Smooth muscle cell (in vitro differentiated cells): ENCODE data around the gene BRD3. TPM values are rescaled to one million over a fixed set of nuclear protein-coding genes. Genes with fewer than 3 reads are reported as not detected.

Experiments
- DNase-seq: peaks from one replicate; lab custom pipeline; 2025; ENCODE audit not compliant: unreplicated experiment; lab: John Stamatoyannopoulos, UW
- H2AFZ ChIP-seq: fragments of 200-600 bp; sonication (generic); 2 replicates; pipeline ENCODE4 v1.6.0; 2016; ENCODE audit warnings: antibody characterized with exemption, low read depth, mild to moderate bottlenecking
- H3F3A ChIP-seq: fragments of 200-600 bp; sonication (generic); 2 replicates; pipeline ENCODE4 v1.6.0; 2017; ENCODE audit warnings: antibody characterized with exemption, low read depth
- H3K27ac ChIP-seq: fragments of 200-600 bp; sonication (generic); 2 replicates; pipeline ENCODE4 v1.5.1; 2016; ENCODE audit warnings: low read depth, mild to moderate bottlenecking
- H3K27me3 ChIP-seq: fragments of 200-600 bp; sonication (generic); 2 replicates; pipeline ENCODE4 v1.6.1; 2016; ENCODE audit warnings: low read depth, mild to moderate bottlenecking
- H3K36me3 ChIP-seq: fragments of 200-600 bp; sonication (generic); 2 replicates; pipeline ENCODE4 v1.5.1; 2016; ENCODE audit warnings: low read depth
- H3K4me1 ChIP-seq: fragments of 200-600 bp; sonication (generic); 2 replicates; pipeline ENCODE4 v1.5.1; 2016; ENCODE audit warnings: low read depth
- H3K4me2 ChIP-seq: fragments of 200-600 bp; sonication (generic); 2 replicates; pipeline ENCODE4 v1.6.0; 2016; ENCODE audit warnings: mild to moderate bottlenecking
- H3K4me3 ChIP-seq: fragments of 200-600 bp; sonication (generic); 2 replicates; pipeline ENCODE4 v1.5.1; 2016; ENCODE audit warnings: mild to moderate bottlenecking
- H3K79me2 ChIP-seq: fragments of 200-600 bp; sonication (generic); 2 replicates; pipeline ENCODE4 v1.6.0; 2016; ENCODE audit warnings: low read depth, mild to moderate bottlenecking
- H3K9ac ChIP-seq: fragments of 200-600 bp; sonication (generic); 2 replicates; pipeline ENCODE4 v1.6.0; 2016; ENCODE audit warnings: low read depth
- H3K9me3 ChIP-seq: fragments of 200-600 bp; sonication (generic); replicated peaks from 2 replicates; pipeline ENCODE4 v1.5.1; 2016; ENCODE audit warnings: low read depth
- H4K20me1 ChIP-seq: fragments of 200-600 bp; sonication (generic); 2 replicates; pipeline ENCODE4 v1.6.0; 2016; ENCODE audit warnings: low read depth
- WGBS: methylation state at CpG from one replicate; pipeline ENCODE4 v1.1.7; 2016; ENCODE audit warnings: low lambda C conversion rate; 5-methylcytosine and 5-hydroxymethylcytosine counted together
- polyA plus RNA-seq: library from polyadenylated mRNA; unstranded; fragments of >200 nt; fragmentation: Nextera tagmentation; extraction: Ambion mirVana; gene quantifications from 2 replicates; pipeline ENCODE4 v1.2.1, GENCODE V29; 2016
- total RNA-seq: library from RNA; depleted of rRNA; stranded (reverse); fragments of >200 nt; gene quantifications from 2 replicates; pipeline ENCODE4 v1.2.3, GENCODE V29; 2014
- TF ChIP-seq, protein P1 (sequence below): fragments of 200-600 bp; sonication (generic); IDR thresholded peaks from 2 replicates; pipeline ENCODE4 v1.5.1; 2017; ENCODE audit warnings: borderline replicate concordance, mild to moderate bottlenecking, antibody characterized with exemption; ENCODE audit not compliant: insufficient read depth, poor library complexity, severe bottlenecking

The BRD3 gene
- 6.8 and 9.2 TPM in 2 replicates for total RNA-seq
- 28.8 and 34.1 TPM in 2 replicates for polyA plus RNA-seq

DNA sequence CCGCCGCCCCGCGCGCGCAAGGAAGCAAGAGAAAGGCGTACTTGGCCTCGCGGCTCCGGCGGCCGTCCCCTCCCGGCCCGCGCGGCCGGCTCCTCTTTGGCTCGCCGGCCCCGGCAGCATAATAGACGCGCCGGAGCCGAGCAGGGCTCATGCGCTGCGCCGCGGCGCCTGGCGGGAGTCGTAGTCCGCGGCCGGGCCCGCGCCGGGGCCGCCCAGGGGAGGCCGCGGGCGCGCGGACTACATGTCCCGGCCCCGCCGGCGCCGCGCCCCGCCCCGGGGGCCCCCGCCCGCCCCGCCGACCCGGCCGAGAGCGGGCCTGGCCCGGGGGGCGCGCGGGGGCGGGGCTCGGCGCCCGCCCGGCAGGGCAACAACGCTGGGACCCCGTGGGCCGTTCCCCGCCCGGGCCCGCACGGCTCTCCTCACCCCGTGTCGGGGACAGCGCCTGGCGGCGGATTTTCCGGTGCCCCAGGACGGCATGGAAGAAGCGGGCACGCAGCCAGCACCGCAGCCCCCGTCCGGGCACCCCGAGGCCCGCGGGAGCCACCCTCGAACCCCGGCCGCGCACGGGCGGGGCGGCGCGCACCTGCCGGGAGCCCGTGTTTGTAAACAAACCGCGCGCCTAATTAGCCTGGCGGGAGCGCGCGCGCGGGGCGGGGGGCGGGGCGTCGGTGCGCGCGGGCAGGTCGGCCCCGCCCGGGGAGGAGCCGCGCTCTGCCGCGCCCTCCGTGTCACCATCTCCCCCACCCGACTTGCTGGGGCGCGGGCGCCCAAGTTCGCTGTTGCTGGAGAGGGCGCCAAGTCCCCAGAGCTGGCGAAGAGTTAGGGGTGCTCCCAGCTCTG is at the start of gene BRD3:
TSS of gene BRD3 (minus strand) at position 123 of the 840 bp plus-strand sequence. CDS start 14,549 bp downstream, outside the sequence.
- peak within 1 kb of the TSS; percentile 6 for H3K27ac ChIP-seq
- WGBS = 1% methylated on average over 44 of the region's 131 CpGs

DNA sequence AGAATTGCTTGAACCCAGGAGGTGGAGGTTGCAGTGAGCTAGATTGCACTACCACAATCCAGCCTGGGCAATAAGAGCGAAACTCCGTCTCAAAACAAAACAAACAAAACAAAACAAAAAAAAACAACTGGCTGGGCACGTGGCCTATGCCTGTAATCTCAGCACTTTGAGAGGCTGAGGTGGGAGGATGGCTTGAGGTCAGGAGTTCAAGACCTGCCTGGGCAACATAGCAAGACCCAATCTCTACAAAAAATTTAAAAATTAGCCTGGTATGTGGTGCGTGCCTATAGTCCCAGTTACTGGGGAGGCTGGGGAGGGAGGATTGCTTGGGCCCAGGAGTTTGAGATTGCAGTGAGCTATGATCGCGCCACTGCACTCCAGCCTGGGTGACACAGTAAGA is 44.7 kb upstream of the BRD3 start:
- Histone ChIP-seq H2AFZ (no peak overlapping the region), H3K9me3 (no peaks in the 10 kb centered on the region), H3K4me1 (no peaks in the 10 kb centered on the region), H3K36me3 (no peaks in the 10 kb centered on the region), H4K20me1 (no peaks in the 10 kb centered on the region), H3K27me3 (no peaks in the 10 kb centered on the region), H3K4me2 (no peak overlapping the region), H3K79me2 (no peaks in the 10 kb centered on the region), H3K27ac (no peak overlapping the region), H3K4me3 (no peak overlapping the region), H3F3A (no peaks in the 10 kb centered on the region), H3K9ac (no peak overlapping the region)
- no peak for DNase-seq
- WGBS = 94% methylated on average over 6 of the region's 6 CpGs
- TF ChIP-seq, protein P1, sequence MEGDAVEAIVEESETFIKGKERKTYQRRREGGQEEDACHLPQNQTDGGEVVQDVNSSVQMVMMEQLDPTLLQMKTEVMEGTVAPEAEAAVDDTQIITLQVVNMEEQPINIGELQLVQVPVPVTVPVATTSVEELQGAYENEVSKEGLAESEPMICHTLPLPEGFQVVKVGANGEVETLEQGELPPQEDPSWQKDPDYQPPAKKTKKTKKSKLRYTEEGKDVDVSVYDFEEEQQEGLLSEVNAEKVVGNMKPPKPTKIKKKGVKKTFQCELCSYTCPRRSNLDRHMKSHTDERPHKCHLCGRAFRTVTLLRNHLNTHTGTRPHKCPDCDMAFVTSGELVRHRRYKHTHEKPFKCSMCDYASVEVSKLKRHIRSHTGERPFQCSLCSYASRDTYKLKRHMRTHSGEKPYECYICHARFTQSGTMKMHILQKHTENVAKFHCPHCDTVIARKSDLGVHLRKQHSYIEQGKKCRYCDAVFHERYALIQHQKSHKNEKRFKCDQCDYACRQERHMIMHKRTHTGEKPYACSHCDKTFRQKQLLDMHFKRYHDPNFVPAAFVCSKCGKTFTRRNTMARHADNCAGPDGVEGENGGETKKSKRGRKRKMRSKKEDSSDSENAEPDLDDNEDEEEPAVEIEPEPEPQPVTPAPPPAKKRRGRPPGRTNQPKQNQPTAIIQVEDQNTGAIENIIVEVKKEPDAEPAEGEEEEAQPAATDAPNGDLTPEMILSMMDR = no peak

More for the DNA sequence above, at the start of gene BRD3:
- H3K4me2 ChIP-seq = peak within 1 kb of the TSS; percentile 99
- peaks cover 39% of the 10 kb centered on the region for H4K20me1 ChIP-seq
- peak within 1 kb of the TSS; percentile 80 for H3K9ac ChIP-seq
- H3K79me2 ChIP-seq = peaks cover 39% of the 10 kb centered on the region
- H3K27me3 ChIP-seq = peaks cover 2% of the 10 kb centered on the region
- TF ChIP-seq, protein P1 = no peak
- no peaks in the 10 kb centered on the region for H3K9me3 ChIP-seq
- peaks cover 8% of the 10 kb centered on the region for H3F3A ChIP-seq
- peak; percentile 62 for DNase-seq
- peak within 1 kb of the TSS; percentile 95 for H3K4me3 ChIP-seq
- H3K4me1 ChIP-seq = no peaks in the 10 kb centered on the region
- peak within 1 kb of the TSS; percentile 99 for H2AFZ ChIP-seq
- H3K36me3 ChIP-seq = no peaks in the 10 kb centered on the region

DNA sequence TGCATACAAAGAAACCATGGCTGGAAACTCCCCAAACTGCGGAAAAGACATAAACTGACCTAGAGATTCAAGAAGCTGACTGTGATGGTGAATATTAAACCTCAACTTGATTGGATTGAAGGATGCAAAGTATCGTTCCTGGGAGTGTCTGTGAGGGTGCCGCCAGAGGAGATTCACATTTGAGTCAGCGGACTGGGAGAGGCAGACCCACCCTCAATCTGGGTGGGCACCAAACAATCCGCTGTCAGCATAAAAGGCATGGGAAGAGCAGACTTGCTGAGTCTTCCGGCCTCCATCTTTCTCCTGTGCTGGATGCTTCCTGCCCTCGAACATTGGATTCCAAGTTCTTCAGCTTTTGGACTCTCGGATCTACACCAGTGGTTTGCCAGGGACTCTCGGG is 43.2 kb upstream of the BRD3 start:
- H3K4me1 ChIP-seq = no peaks in the 10 kb centered on the region
- H3K36me3 ChIP-seq = no peaks in the 10 kb centered on the region
- H3K9me3 ChIP-seq = no peaks in the 10 kb centered on the region
- H3K27me3 ChIP-seq = no peaks in the 10 kb centered on the region
- no peaks in the 10 kb centered on the region for H3F3A ChIP-seq
- no peak overlapping the region for H3K4me3 ChIP-seq
- H2AFZ ChIP-seq = no peak overlapping the region
- no peaks in the 10 kb centered on the region for H3K79me2 ChIP-seq
- no peak overlapping the region for H3K9ac ChIP-seq
- H3K4me2 ChIP-seq = no peak overlapping the region
- no peak for DNase-seq
- TF ChIP-seq, protein P1 = no peak
- WGBS = 87% methylated on average over 9 of the region's 9 CpGs
- no peak overlapping the region for H3K27ac ChIP-seq
- no peaks in the 10 kb centered on the region for H4K20me1 ChIP-seq
